CD1c-positive myeloid dendritic cell (primary cell): Measurements from ENCODE around the gene LAPTM5.

Experiments used
- DNase-seq: peaks from one replicate; pipeline ENCODE4 v3.0.0-alpha.2; 2016; ENCODE audit errors: extremely low spot score

Gene LAPTM5

GRCh38 chr1:30787266-30787665 is 29.7 kb upstream of the LAPTM5 start:
- no peak for DNase-seq

GRCh38 chr1:30786264-30786991 is 28.9 kb upstream of the LAPTM5 start:
- DNase-seq: no peak

- no peak for DNase-seq
Observed at GRCh38 chr1:30785714-30786113, 28.1 kb upstream of the LAPTM5 start.

- DNase-seq: no peak
Observed at GRCh38 chr1:30785181-30785580, 27.6 kb upstream of the LAPTM5 start.

GRCh38 chr1:30783256-30783915 is 25.8 kb upstream of the LAPTM5 start:
- DNase-seq: peak; percentile 77

GRCh38 chr1:30782361-30783255 is 25.0 kb upstream of the LAPTM5 start:
- peak; percentile 80 for DNase-seq

GRCh38 chr1:30781906-30782305 is 24.3 kb upstream of the LAPTM5 start:
- no peak for DNase-seq

GRCh38 chr1:30780409-30780808 is 22.8 kb upstream of the LAPTM5 start:
- peak; percentile 93 for DNase-seq

GRCh38 chr1:30779294-30780071 is 21.9 kb upstream of the LAPTM5 start:
- DNase-seq: peak; percentile 89

- no peak for DNase-seq
Observed at GRCh38 chr1:30778979-30779293, 21.4 kb upstream of the LAPTM5 start.

- DNase-seq: no peak
Observed at GRCh38 chr1:30778154-30778978, 20.8 kb upstream of the LAPTM5 start.

GRCh38 chr1:30777904-30778153 is 20.3 kb upstream of the LAPTM5 start:
- DNase-seq: no peak

- no peak for DNase-seq
Observed at GRCh38 chr1:30777060-30777903, 19.7 kb upstream of the LAPTM5 start.

GRCh38 chr1:30776097-30777059 is 18.8 kb upstream of the LAPTM5 start:
- DNase-seq: no peak

GRCh38 chr1:30775433-30775975 is 17.9 kb upstream of the LAPTM5 start:
- no peak for DNase-seq

- DNase-seq: no peak
Observed at GRCh38 chr1:30774550-30775432, 17.2 kb upstream of the LAPTM5 start.

- no peak for DNase-seq
Observed at GRCh38 chr1:30773722-30774358, 16.3 kb upstream of the LAPTM5 start.
